AG08395 (cell line): ENCODE measurements around the gene KLK4.

ENCODE experiments used
- DNase-seq: peaks from one replicate; pipeline ENCODE4 v3.0.0; 2012; ENCODE audit warnings: mixed read lengths, low spot score

KLK4 gene

GRCh38 chr19:50911206-50912101, at the start of gene KLK4:
Gene KLK4, minus strand, starts transcription at chr19:50911395. Its CDS starts 657 bp downstream, at chr19:50910738.
- no peak for DNase-seq

DNA sequence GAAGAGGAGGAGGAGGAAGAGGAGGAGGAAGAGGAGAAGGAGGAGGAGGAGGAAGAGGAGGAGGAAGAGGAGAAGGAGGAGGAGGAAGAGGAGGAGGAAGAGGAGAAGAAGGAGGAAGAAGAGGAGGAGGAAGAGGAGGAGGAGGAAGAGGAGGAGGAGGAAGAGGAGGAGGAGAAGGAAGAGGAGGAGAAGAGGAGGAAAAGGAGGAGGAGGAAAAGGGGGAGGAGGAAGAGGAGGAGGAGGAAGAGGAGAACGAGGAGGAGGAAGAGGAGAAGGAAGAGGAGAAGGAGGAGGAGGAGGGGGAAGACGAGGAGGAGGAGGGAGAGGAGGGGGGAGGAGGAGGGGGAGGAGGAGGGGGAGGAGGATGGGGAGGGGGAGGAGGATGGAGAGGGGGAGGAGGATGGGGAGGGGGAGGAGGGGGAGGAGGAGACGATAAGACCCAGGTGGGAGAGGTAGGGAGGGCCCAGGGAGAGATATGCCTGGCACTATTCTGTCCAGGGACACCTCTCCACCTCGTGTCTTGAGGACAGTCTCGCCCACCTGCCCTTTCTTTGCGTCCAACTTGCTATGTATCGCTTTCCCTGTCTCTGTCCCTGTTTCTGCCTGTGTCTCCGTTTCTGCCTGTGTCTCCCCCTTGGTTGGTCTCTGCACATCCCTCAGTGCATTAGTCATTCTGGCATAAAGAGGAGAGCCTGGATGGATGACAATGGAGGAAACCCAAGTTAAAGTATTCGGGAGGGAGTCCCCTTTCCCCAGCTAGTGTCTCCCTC, 48.7 kb upstream of the KLK4 start:
- no peak for DNase-seq

- no peak for DNase-seq
These were observed 46.4 kb upstream of the KLK4 start for GRCh38 chr19:50957587-50957986.

- no peak for DNase-seq
These were observed 41.7 kb upstream of the KLK4 start, which contains the start of gene KLK5 for GRCh38 chr19:50952910-50953309. Gene KLK5, minus strand, starts transcription at chr19:50953038. Its CDS starts 381 bp downstream, at chr19:50952657.

DNA sequence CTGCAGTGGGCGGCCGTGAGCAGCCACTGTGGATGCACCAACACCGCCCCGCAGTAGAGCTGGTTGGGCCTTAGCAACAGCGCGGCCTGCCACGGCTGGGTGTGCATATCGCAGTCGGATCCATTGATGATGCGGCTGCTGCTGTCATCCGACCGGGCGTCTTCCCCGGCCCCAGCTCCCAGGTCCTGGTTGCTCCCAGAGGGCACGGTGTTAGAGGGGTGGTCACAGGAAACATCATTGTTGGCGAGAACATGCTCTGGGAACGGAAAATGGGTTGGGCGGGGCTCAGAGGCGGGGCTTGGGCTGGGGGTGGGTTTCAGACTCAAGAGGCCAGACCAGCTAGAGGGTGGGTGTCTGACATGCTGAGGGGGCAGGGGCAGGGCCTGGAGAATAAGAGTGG, 38.7 kb upstream of the KLK4 start:
- no peak for DNase-seq

DNA sequence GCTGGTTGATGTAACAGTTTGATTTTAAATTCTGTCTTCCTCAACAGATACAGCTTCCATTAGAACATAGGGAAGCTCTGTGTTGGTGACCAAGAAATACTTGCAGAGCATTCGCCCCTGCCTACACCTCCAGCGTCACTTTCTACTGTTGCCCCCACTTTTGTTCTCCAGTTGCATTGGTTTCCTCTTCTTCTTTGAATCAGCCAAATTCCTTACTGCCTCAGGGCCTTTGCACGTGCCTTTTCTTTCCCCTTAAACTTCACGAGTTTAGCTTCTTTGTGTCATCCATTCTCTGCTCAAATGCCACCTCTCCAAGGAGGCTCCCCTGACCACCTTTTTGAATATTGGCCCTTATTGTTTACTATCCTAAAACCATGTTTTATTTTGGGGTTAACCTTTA, 35.9 kb upstream of the KLK4 start:
- no peak for DNase-seq

DNA sequence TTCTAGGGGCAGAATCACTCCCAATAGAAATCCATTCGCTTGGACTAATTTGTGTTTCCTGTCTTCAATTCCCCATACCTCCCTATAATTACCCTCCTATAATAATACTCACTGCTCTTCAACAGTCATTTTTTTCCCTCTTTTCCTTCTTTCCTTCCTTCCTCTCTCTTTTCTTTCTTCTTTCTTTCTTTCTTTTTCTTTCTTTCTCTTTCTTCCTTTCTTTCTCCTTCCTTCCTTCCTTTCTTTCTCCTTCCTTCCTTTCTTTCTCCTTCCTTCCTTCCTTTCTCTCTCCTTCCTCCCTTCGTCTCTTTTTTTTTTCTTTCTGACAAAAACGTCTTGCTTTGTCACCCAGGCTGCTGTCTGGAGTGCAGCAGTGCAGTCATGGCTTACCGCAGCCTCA, 33.6 kb upstream of the KLK4 start:
- DNase-seq: no peak

GRCh38 chr19:50943074-50943828, 32.1 kb upstream of the KLK4 start:
- no peak for DNase-seq

GRCh38 chr19:50939596-50939995, 28.4 kb upstream of the KLK4 start:
- DNase-seq: no peak

DNA sequence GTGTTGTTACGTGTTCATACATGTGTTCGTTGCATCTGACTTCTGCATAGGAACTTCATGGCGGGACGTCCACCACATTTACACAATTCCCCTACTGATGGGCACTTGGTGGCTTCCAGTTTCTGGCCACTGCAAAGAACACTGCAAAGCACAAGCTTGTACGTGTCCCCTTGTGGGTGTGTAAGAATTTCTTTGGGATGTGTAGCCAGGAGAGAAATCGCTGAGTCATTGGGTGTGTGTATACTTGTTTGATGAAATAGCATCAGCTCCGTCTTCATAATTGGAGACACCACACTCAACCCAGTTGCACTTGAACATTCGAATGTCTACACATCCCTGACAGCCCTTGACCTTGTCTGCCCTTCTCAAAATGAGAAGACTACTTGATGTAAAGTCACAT, 22.4 kb upstream of the KLK4 start:
- no peak for DNase-seq

DNA sequence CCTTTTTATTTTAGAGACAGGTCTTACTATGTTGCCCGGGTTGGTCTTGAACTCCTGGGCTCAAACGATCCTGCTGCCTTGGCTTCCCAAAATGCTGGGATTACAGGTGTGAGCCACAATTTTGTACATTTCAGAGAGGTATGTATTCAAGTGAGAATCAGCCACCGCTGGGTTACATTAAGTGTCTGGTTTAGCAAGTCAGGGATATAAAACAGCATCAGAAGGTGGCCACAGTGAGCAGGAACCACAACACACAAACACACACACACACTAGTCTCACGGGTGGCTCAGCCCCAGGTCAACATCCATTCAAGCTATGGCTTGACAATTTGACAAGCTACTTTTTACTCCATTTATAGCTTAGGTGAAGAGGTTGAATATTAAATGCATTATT, 21.5 kb upstream of the KLK4 start:
- DNase-seq: no peak

GRCh38 chr19:50932018-50932689, 21.0 kb upstream of the KLK4 start:
- DNase-seq: no peak

- DNase-seq: no peak
These were observed 19.8 kb upstream of the KLK4 start for GRCh38 chr19:50931023-50931422.

- no peak for DNase-seq
These were observed 17.6 kb upstream of the KLK4 start for GRCh38 chr19:50928831-50929230.

DNA sequence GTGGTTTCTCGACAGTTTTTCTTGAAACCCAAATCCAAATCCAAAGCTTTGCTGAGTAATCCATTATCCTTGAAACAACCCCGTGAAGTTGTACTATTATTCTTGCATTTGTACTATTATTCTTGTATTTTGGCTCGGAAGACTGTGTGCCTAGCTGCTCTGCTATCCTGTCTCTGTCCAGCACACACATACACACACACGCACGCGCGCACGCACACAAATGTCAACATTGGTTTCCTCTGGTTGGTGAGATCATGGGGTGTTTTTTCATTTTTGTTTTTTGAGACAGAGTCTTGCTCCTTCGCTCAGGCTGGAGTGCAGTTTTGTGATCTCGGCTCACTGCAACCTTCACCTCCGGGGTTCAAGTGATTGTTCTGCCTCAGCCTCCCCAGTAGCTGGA, 14.9 kb upstream of the KLK4 start:
- no peak for DNase-seq

- no peak for DNase-seq
These were observed 14.5 kb upstream of the KLK4 start for GRCh38 chr19:50925734-50926133.

DNA sequence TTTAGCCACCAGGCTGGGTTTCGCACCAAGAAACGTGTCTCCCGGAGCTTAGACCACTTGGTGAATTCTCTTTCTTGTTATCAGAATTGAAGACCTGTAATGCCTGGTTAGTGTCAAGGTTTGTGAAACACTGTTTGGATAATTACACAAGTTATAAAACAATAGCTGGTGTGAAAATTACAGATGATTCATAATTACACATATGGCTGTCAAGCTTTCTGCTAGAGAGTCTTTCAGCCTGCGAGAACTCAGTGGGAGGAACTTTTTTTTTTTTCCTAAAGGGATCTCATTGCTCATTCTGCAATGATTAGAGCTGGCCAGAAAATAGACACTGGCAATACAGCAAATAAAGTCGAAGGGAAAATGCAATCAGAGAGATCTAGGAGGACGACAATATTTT, 13.4 kb upstream of the KLK4 start:
- no peak for DNase-seq

DNA sequence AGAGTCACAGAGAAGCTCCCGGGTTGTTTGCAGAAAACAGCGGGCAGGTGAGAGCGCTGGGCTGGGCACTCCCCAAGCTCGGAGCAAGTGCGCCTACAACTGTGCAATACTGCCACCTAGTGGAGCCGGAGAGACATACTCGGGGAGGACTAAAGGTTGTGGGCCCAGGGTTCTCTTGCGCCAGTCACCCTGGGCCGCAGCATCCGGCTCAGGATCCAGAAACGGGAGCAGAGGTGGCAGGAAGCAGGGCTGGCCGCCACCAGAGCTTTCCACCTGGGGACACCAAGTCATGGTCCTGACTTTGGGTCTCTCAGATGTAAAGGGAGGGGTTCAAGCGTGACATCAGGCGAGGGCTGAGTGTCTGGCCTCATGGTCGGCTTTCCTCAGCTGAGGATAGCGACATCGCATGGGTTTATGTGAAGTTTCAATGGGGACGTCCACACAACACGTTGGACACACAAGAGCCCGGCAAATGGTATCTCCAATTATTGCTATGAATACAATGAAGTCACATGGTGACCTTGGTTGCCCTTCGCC, 11.2 kb upstream of the KLK4 start:
- DNase-seq: peak; percentile 88

GRCh38 chr19:50921426-50922316, 10.5 kb upstream of the KLK4 start:
- no peak for DNase-seq

DNA sequence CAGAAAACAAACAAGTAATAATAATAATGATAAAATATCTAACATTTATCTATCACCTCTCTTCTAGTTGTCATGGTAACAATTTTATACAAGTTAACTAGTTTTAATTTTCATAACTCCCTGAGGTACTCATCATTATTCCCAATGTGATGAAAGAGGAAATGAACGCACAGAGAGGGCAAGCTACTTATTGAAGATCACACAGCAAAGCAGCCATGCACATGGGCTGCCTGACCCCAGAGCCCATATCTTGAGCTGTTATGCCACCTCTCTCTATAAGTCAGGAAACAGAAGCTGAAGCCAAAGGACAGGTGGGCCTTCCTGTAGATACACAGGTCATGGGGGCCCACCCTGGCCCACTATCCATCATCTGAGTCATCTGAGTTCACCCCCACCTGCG, 4.9 kb upstream of the KLK4 start:
- no peak for DNase-seq
